Endothelial cell of umbilical vein (primary cell): Measurements from ENCODE around the gene IDUA. TPM values are rescaled to one million over a fixed set of nuclear protein-coding genes. Genes with fewer than 3 reads are reported as not detected.
"Not testable (repeated sequence)": the region's sequence is repeated elsewhere in the genome, so short reads cannot be mapped to it uniquely, and the experiment has no call there.

Experiments
- BruUV-seq: library from RNA; stranded (reverse); fragments of 400-500 nt; replicated peaks from 2 replicates; lab custom pipeline; 2021; lab: Mats Ljungman, UMichigan
- CTCF ChIA-PET: fragments of 300-600, 350-600 bp; sonication (Branson Sonifier 250); formaldehyde crosslinking; loops from one replicate; lab custom pipeline; 2021; ENCODE audit warnings: antibody characterized with exemption, inconsistent platforms; lab: Charles Lee
- POLR2A ChIA-PET: fragments of 300-600, 350-600 bp; sonication (Branson Sonifier 250); formaldehyde crosslinking; loops from one replicate; lab custom pipeline; 2021; ENCODE audit warnings: antibody characterized with exemption, inconsistent platforms; lab: Charles Lee
- DNase-seq: peaks from one replicate; pipeline ENCODE4 v3.0.0-alpha.2; 2011; ENCODE audit warnings: low read depth, low spot score
- FAIRE-seq: peaks from 2 replicates; lab custom pipeline; 2011; peaks lifted over from hg19 to GRCh38; lab: Jason Lieb, UNC
- H2AFZ ChIP-seq: 2 replicates; pipeline ENCODE4 v1.6.0; 2012; ENCODE audit warnings: low read depth, low read length, control low read depth, inconsistent platforms
- H3K27ac ChIP-seq: 2 replicates; pipeline ENCODE4 v1.5.1; 2011; ENCODE audit warnings: low read depth, mild to moderate bottlenecking, control low read depth, low read length, moderate library complexity; ENCODE audit not compliant: insufficient read depth
- H3K27me3 ChIP-seq, 2 experiments: 2 replicates each; pipeline versions ENCODE4 v1.6.0 to v1.6.1; 2011; ENCODE audit warnings: low read length in 2 of 2, mixed read lengths in 1 of 2; ENCODE audit not compliant: control insufficient read depth in 2 of 2, insufficient read depth in 2 of 2
- H3K36me3 ChIP-seq, 2 experiments: 2 replicates in 1 of 2; 3 replicates in 1 of 2; pipeline ENCODE4 v1.5.1; 2011; ENCODE audit warnings: low read length in 2 of 2, mild to moderate bottlenecking in 1 of 2, moderate library complexity in 1 of 2; ENCODE audit not compliant: control insufficient read depth in 2 of 2, insufficient read depth in 2 of 2; ENCODE audit errors: extremely low read depth in 1 of 2
- H3K4me1 ChIP-seq: 3 replicates; pipeline ENCODE4 v1.5.1; 2011; ENCODE audit warnings: mild to moderate bottlenecking, low read length; ENCODE audit not compliant: control insufficient read depth, insufficient read depth; ENCODE audit errors: extremely low read depth
- H3K4me2 ChIP-seq: 2 replicates; pipeline ENCODE4 v1.6.1; 2011; ENCODE audit warnings: low read length, control low read depth, mixed read lengths; ENCODE audit not compliant: insufficient read depth
- H3K4me3 ChIP-seq, 3 experiments: fragments of 200-600 bp in 1 of 3; sonication (generic), shearing (Covaris generic) in 1 of 3; replicated peaks in 1 of 3; 2 replicates each; pipeline ENCODE4 v1.5.1; 2011 to 2016; ENCODE audit warnings: control low read depth in 3 of 3, low read length in 3 of 3, mild to moderate bottlenecking in 2 of 3, inconsistent platforms in 1 of 3, low read depth in 1 of 3, moderate library complexity in 1 of 3; ENCODE audit not compliant: insufficient read depth in 1 of 3
- H3K79me2 ChIP-seq: 2 replicates; pipeline ENCODE4 v1.6.0; 2012; ENCODE audit warnings: low read length, inconsistent platforms; ENCODE audit not compliant: control insufficient read depth, insufficient read depth
- H3K9ac ChIP-seq: replicated peaks from 2 replicates; pipeline ENCODE3; 2011; ENCODE audit warnings: low read length, control low read depth; ENCODE audit not compliant: insufficient read depth; ENCODE audit errors: extremely low read depth
- H3K9me1 ChIP-seq: replicated peaks from 3 replicates; pipeline ENCODE4 v1.6.0; 2011; ENCODE audit warnings: mild to moderate bottlenecking, low read length; ENCODE audit not compliant: control insufficient read depth, insufficient read depth; ENCODE audit errors: extremely low read depth
- H3K9me3 ChIP-seq: replicated peaks from 2 replicates; pipeline ENCODE4 v1.5.1; 2012; ENCODE audit warnings: low read length, inconsistent platforms; ENCODE audit not compliant: control insufficient read depth, insufficient read depth
- H4K20me1 ChIP-seq: replicated peaks from 2 replicates; pipeline ENCODE3; 2011; ENCODE audit warnings: mild to moderate bottlenecking, low read length; ENCODE audit not compliant: control insufficient read depth, insufficient read depth; ENCODE audit errors: extremely low read depth
- FOS ChIP-seq: IDR thresholded peaks from 2 replicates; pipeline ENCODE4 v1.6.1; 2011; ENCODE audit warnings: mild to moderate bottlenecking, low read length, moderate library complexity, borderline replicate concordance; ENCODE audit not compliant: insufficient read depth
- dilution Hi-C: fragments of 300-500 bp; cut with MboI; formaldehyde crosslinking; loops from one replicate; pipeline ENCODE4 v1.15.0; 2019; ENCODE audit warnings: low sequenced_read_pairs; ENCODE audit not compliant: extremely low pct_ligation_motif_present
- intact Hi-C: fragments of 100-400 bp; cut with micrococcal nuclease; formaldehyde crosslinking; loops from one replicate; pipeline ENCODE4 v1.10.0; 2022
- polyA plus RNA-seq, 4 experiments: library from polyadenylated mRNA; depleted of rRNA in 3 of 4; stranded (reverse) in 3 of 4; unstranded in 1 of 4; fragments of >200 nt; gene quantifications; 2 replicates each; pipeline versions ENCODE4 v1.2.1 to v1.2.3, GENCODE V29; 2011 to 2012; ENCODE audit warnings: missing spikeins in 1 of 4
- total RNA-seq: library from RNA; stranded (reverse); gene quantifications from 2 replicates; pipeline ENCODE4 v1.2.3, GENCODE V29; 2021

Gene IDUA
- total and polyA plus RNA-seq, 2 donors (not counting 3 experiments of a cell fraction or from before 2014, with no cell fraction given) = 19.1 to 34.1 TPM

- H3K9me1 ChIP-seq, H3K9me3 ChIP-seq, BruUV-seq, intact Hi-C loops, H3K9ac ChIP-seq, dilution Hi-C loops, H4K20me1 ChIP-seq, CTCF ChIA-PET, H3K79me2 ChIP-seq, H3K27ac ChIP-seq, H3K4me3 ChIP-seq, H2AFZ ChIP-seq, POLR2A ChIA-PET, H3K36me3 ChIP-seq, H3K4me1 ChIP-seq, H3K4me2 ChIP-seq, DNase-seq: not testable (repeated sequence)
- FAIRE-seq = peak; percentile 38
- peaks cover 36 to 47% of the 10 kb centered on the region in 2 experiments for H3K27me3 ChIP-seq
Measured at GRCh38 chr4:999240-999863, 12.5 kb downstream of the IDUA start.

DNA sequence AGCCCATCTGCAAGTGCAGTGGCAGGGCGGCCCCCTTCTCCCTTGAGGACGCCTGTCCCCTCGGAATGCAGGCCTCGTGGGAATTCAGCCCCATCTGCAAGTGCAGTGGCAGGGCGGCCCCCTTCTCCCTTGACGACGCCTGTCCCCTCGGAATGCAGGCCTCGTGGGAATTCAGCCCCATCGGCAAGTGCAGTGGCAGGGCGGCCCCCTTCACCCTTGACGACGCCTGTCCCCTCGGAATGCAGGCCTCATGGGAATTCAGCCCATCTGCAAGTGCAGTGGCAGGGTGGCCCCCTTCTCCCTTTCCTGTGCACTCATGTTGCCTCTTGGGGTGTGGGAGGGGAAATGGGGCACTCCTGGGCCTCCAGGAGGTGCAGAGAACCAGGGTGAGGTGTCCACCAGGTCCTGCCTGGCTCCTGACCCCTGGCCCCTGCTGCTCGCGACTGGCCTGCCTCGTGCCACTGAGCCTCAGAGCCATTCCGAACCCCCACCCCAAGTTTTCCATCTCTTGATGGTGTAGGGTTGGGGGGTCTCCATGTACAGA is 13.1 kb downstream of the IDUA start:
- DNase-seq (no peak), FAIRE-seq (no peak)
- ChIA-PET CTCF (no interaction called here), POLR2A (no interaction called here)
- no peak for TF ChIP-seq FOS
- intact Hi-C loops (no loop called here), dilution Hi-C loops (no loop called here)
- Histone ChIP-seq H3K27ac (no peak overlapping the region), H3K4me1 (no peaks in the 10 kb centered on the region), H3K9me3 (no peaks in the 10 kb centered on the region), H4K20me1 (no peaks in the 10 kb centered on the region), H3K9me1 (no peaks in the 10 kb centered on the region), H3K4me2 (no peak overlapping the region), H2AFZ (no peak overlapping the region), H3K4me3 (no peak overlapping the region), H3K36me3 (no peaks in the 10 kb centered on the region), H3K27me3 (peaks cover 36 to 47% of the 10 kb centered on the region in 2 experiments), H3K9ac (no peak overlapping the region), H3K79me2 (no peaks in the 10 kb centered on the region)
- no TSS peak for BruUV-seq
